Kidney epithelial cell (primary cell): ENCODE results near the gene PPP1R14C. TPM values are rescaled to one million over a fixed set of nuclear protein-coding genes. Genes with fewer than 3 reads are reported as not detected.

Experiments
- DNase-seq: peaks from one replicate; pipeline ENCODE4 v3.0.0-alpha.2; 2010; ENCODE audit warnings: low read depth
- H3K27me3 ChIP-seq: 2 replicates; pipeline ENCODE4 v1.6.0; 2011; ENCODE audit warnings: low read length; ENCODE audit not compliant: control insufficient read depth, insufficient read depth
- H3K36me3 ChIP-seq: 2 replicates; pipeline ENCODE4 v1.5.1; 2011; ENCODE audit warnings: low read length; ENCODE audit not compliant: control insufficient read depth, insufficient read depth
- H3K4me3 ChIP-seq: 2 replicates; pipeline ENCODE4 v1.5.1; 2011; ENCODE audit warnings: low read depth, mild to moderate bottlenecking, control low read depth, low read length
- CTCF ChIP-seq: IDR thresholded peaks from 2 replicates; pipeline ENCODE4 v1.5.1; 2011; ENCODE audit warnings: mild to moderate bottlenecking, moderate library complexity, low read length, control low read depth, inconsistent platforms; ENCODE audit not compliant: insufficient read depth, poor library complexity, severe bottlenecking
- total RNA-seq: library from RNA; depleted of rRNA; stranded (reverse); fragments of >200 nt; gene quantifications from 2 replicates; pipeline ENCODE4 v1.2.3, GENCODE V29; 2015

Gene PPP1R14C
- total RNA-seq, 1 donor from 2014 or later = 45.5 TPM

GRCh38 chr6:150140236-150140969 is 2.4 kb upstream of the PPP1R14C start:
- DNase-seq = no peak
- TF ChIP-seq CTCF = no peak

GRCh38 chr6:150142097-150142669 is 661 bp upstream of the PPP1R14C start:
- Histone ChIP-seq H3K4me3 (peak overlapping the region; percentile 77), H3K36me3 (no peaks in the 10 kb centered on the region), H3K27me3 (no peaks in the 10 kb centered on the region)
- no peak for TF ChIP-seq CTCF
- peak; percentile 89 for DNase-seq

More at GRCh38 chr6:150140236-150140969, 2.4 kb upstream of the PPP1R14C start:
- H3K4me3 ChIP-seq = no peak overlapping the region
- no peaks in the 10 kb centered on the region for H3K36me3 ChIP-seq
- no peaks in the 10 kb centered on the region for H3K27me3 ChIP-seq

- no peaks in the 10 kb centered on the region for H3K36me3 ChIP-seq
- H3K27me3 ChIP-seq = no peaks in the 10 kb centered on the region
- peak; percentile 12 for TF ChIP-seq CTCF
- no peak for DNase-seq
- H3K4me3 ChIP-seq = peak overlapping the region; percentile 77
Measured at GRCh38 chr6:150143516-150144293, 861 bp downstream of the PPP1R14C start.

- DNase-seq = no peak
- peak overlapping the region; percentile 77 for H3K4me3 ChIP-seq
- no peaks in the 10 kb centered on the region for H3K27me3 ChIP-seq
- H3K36me3 ChIP-seq = no peaks in the 10 kb centered on the region
- TF ChIP-seq CTCF = no peak
Measured at GRCh38 chr6:150144294-150144868, 1.5 kb downstream of the PPP1R14C start.

- DNase-seq = no peak
- no peak for TF ChIP-seq CTCF
- Histone ChIP-seq H3K4me3 (no peak overlapping the region), H3K36me3 (no peaks in the 10 kb centered on the region), H3K27me3 (no peaks in the 10 kb centered on the region)
Measured at GRCh38 chr6:150145427-150145826, 2.6 kb downstream of the PPP1R14C start.
